ENCODE measurements around the gene GPR12.
A peak's percentile ranks its signal among the peaks of the same experiment; 100 is the strongest.
"Not testable (repeated sequence)": the region's sequence is repeated elsewhere in the genome, so short reads cannot be mapped to it uniquely, and the experiment has no call there.

The GPR12 gene

DNA sequence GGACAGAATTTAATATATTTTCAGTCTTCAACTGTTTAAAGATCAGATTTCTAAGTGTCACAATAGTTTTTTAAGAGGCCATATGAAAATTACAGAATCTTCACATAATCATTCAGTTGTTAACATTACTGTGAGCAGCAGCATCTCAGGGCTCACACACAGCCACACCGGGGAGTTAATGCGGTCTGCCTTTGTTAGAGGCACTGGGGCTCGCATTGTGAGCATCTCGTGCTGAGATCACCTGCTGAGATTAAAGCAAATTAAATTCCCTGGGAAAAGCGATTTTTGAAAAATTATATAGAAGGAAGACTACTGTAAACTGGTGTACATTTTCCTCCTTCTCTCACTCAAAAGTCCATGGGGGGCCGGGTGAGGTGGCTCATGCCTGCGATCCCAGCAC, 16.6 kb downstream of the GPR12 start:
- no peak for DNase-seq

DNA sequence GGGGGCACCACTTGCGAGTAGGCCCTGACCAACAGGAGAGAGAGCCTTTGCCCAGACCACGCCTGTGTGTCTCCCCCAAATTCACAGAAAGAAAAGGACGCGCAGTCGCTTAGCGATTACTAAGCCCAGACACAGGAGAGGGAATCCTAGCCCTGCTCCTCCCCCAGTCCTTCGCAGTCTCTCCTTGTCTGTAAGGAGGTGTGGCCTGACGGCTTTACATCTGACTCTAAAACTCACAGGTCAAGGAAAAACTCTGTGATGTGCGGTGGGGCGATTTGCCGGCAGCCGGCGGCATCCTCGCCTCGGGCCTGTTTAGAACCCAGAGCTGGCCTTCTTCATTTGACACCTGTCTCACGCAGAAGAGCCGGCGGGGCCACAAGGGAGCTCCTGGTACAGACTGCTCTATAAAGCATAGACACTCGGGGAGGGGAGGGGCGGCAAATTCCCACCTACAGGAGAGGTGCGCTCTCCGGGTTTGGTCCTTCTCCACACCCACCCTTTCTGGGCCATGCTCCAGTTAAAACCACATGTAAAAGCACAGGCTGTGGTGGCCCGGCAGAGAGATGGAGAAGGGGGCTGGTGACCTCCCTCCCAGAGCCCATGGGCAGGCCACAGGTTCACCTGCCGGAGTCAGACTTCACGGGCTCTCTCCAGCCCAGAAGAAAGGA, 17.8 kb downstream of the GPR12 start:
- DNase-seq = no peak

DNA sequence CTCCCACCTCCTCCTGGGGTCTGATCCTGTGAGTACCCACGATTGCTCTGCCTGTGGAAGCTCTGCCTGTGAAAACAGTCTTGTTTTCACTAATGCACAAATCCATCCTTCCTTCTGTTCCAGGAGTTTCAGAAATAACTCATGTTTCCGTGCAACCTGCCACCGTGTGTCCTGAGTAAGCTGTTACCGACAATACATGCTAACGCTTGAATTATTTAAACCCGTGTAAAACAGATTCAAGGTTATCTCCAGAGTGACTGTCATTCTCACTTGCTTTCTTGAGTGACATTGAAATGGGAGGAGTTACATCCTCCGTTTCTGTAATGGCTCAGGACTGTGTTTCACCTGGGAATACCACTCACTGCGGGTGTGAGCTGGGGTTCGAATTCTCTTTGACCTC, 24.9 kb downstream of the GPR12 start:
- no peak for DNase-seq

DNA sequence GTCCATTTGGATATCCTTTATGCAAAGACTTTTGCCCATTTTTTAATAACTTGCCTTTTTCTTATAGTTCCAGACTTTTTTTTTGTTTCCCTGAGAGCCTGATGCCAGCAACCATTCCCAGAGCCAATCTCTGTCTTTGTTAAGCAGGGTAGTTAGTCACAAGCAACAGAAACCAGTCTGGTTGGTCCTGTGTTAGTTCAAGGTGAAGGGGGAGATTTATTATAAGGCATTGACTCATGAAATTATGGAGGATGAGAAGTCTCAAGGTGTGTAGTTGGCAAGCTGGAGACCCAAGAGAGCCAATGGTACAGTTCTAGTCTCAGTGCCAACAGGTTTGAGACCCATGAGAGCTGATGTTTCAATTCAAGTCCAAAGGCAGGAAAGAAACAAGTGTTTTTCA, 33.0 kb downstream of the GPR12 start:
- no peak for DNase-seq

DNA sequence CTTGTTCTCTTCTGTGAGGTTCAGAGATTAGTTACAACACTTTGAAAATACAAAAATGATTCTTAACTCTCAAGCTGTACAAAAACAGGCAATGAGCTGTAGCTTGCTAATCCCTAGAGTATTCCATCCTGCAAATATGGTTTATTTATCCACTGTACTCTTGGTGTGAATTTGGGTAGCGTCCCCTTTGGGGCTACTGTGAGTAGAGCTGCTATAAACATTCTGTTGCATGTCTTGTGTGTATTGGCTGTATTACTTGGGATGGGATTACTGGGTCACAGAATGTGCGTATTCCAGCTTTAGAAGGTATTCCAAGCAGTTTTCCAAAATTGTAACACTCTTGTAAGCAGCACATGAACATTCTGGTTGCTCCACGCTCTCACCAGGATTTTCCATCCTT, 33.5 kb downstream of the GPR12 start:
- DNase-seq = no peak

DNA sequence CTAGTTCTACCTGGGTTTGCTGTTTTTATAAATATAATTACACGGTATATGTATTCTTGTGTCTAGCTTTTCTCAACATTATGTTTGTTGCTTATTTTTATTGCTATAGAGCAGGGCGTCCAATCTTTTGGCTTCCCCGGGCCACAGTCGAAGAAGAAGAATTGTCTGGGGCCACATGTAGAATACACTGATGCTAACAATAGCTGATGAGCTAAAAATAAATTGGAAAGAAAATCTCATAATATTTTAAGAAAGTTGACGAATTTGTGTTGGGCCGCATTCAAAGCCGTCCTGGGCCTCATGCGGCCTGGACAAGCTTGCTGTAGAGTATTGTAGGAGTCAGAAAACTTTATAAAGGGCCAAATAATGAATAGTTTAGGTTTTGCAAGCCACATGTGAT, 33.9 kb downstream of the GPR12 start:
- no peak for DNase-seq

DNA sequence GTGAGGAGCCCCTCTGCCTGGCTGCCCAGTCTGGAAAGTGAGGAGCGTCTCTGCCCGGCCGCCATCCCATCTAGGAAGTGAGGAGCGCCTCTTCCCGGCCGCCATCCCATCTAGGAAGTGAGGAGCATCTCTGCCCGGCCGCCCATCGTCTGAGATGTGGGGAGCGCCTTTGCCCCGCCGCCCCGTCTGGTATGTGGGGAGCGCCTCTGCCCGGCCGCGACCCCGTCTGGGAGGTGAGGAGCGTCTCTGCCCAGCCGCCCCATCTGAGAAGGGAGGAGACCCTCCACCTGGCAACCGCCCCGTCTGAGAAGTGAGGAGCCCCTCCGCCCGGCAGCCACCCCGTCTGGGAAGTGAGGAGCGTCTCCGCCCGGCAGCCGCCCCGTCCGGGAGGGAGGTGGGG, 37.0 kb downstream of the GPR12 start:
- not testable (repeated sequence) for DNase-seq

DNA sequence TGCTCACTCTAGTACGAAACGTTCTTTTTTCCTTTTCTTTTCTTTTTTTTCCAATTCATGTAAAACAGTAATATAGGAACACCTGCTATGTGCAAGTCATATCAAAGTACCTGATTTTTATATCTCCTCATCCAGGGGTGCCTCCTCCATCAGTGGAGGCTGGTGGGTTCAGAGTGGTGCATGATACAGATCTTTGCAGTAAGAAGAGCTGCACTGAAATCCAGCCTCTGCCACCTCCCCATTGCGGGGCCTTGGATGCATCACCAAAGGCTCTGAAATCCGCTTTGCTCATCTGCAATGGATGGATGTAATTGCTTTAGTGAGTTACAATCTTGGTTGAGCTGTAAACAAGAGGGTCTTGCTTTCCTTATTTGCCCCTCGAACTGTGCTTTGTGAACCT, 38.3 kb downstream of the GPR12 start:
- no peak for DNase-seq

DNA sequence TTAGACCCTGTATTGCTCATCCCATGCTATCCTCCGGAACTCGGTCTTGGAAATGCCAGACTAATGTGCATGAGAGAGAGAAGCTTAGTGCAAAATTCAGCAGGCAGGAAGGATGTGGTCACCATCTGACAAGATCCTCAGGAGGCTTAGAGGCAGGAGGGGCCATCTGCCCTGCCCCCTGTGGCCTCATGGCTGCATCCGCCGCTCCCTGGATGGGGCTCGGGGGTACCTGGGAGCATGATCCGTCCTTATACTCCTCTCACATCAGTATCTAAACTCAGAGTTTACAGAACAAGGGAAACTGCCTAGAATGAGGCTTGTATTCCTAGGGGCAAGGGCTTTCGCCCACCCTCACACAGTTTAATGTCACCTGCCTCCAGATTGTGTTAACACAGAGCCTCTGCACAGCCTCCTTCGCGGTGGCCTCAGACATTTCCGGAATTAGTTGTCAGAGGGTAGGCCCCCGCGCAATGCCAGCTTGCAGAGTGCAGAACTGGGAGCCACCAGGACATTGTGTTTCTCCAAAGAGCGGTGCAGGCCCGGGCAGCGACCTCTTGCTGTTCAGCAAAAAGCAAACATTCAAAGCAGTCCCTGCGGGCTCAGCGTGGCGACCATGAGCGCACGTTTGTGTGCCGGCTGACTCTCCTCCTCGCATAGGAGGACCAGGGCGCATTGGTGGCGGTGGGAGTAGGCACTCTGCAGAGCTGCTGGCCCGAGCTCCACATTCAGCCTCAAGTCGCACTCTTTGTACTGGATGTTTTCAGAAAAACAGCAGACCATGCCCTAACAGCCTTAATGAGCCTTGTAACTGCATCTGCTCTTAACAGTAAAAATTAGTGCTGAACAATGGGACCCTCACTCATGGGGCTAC, 39.1 kb downstream of the GPR12 start:
- peak; percentile 2 for DNase-seq

DNA sequence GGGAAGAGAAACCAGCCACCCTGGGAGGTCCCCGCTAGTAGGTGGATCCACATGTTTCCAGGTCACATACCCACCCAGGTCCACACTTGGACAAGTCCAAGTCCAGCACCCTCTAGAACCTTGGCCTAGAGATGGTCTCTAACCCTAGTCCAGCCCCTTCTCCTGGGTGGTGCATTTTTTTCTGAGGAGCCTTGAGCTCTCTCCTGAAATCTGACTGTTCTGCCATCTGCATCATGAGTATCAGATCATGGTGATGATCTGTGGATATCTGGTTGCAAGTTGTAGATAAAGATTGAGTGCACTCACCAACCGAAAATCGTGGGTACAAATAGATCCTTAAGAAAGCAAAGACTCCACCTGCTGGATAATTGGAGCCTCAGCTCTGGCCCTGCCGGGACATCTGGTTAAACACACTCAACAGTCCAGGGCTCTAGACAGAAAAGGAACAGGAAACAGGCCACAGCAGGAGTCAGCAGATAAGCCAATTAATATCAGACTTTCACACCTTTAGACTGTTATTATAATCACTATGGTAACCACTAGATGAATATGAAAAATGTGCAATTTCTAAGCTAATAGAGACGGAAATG, 41.1 kb downstream of the GPR12 start:
- DNase-seq = peak; percentile 40

DNA sequence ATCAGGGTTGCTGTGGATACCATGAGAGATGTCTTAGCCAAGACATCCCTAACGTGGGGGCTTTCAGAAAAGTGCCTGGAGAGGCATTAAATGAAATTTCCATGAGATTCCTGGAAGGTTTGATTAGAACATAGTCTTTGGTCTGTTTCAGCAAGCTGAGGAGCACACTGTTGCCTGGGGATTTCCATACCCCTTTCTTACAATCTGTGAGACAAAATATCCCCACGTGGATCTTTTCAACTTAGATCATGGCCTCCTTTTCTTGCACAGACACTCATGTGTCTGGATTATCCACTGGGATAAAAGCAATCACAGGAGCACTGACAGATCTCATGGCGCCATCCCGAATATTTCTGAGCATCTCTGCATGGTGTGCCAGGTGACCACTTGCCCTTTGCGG, 41.7 kb downstream of the GPR12 start:
- DNase-seq = no peak

DNA sequence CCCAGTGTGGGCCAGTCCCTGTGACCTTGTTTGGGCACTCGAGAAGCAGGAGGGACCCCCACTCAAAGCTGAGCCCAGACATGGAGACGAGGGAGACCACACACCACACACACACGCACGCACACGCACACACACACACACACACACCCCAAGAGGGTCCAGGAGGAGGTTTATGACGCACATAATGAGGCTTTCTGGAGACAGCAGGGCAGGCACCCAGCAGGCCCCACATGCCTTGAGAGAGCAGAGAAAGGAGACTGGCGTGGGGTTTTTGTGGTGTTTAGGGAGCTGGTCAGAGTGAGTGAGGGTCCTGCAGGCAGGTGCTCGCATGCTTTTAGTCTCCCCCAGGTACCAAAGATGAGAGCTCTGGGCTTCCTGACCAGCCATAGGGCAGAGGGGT, 42.4 kb downstream of the GPR12 start:
- no peak for DNase-seq

DNA sequence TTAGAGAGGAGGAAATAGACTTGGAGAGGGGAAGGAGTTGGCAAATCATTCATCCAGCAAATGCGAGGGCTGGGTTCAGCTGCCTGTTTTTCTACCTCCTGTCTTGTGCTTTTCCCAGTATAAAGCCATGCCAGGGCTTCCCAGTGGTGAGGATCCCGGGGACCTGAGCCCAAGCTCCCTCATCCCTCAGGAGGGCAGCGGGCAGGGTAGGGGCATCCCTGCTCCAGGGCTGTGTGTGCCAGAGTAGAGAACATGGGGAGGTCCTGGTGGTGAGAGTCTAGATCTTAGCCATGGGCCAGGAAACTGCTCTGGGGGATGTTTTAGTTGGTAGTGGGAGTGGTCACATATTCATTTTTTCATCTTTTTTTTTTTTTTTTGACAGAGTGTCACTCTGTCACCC, 43.6 kb downstream of the GPR12 start:
- DNase-seq = no peak

DNA sequence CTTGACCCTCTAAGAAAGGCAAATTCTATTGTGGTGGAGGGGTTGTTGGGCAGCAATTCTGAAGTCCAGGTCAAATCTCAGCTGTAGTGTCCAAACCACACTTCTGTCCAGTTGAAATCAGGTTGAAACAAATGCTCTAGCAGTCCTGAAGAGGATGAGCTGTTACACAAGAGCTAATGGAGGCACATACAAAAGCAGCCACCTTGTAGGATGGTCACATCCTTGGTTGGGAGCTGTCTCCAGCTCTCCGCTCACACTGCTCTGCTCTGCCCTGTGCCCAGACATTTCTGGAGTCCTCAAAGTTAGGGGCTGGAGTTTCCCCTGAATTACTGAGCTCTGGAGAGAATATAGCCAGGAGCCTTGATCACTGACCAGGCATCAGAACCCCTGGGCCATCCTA, 47.2 kb downstream of the GPR12 start:
- no peak for DNase-seq

DNA sequence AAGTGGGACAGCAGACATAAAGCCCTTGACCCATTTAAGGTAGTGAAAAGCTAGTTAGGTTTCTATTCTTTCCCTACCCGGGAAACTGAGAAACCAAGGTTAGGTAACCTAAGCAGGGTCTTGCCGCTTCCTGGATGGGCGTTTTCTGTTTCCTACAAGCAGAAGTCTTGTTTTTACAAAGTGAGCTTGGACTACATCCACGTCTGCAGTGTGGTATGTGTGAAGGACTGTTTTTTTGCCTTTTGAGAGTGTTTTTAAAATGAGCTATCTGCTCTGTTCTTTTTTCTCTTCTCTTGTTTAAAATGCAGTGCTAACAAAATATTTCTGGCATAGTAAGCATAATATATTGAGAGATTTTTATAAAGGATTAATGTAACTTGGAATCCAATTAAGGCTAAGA, 49.4 kb downstream of the GPR12 start:
- DNase-seq = no peak

DNA sequence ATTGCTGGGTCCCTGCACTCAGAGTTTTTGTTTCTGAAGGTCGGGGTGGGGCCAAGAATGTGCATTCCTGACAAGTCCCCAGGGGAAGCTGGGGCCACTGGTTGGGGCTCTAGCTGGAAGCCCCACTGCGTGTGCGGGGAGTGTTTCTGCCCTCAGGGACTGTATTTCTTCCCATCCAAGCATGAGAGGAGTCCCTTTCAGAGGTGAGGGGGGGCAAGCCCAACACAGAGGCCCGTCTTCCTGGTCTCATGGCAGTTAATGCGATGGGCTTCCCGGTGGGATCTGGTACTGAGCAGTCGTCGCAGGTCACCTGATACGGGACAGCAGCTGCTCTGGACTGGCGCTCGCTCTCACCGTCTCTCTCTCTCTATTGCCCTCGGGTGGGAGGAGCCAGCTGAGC, 50.4 kb downstream of the GPR12 start:
- no peak for DNase-seq

DNA sequence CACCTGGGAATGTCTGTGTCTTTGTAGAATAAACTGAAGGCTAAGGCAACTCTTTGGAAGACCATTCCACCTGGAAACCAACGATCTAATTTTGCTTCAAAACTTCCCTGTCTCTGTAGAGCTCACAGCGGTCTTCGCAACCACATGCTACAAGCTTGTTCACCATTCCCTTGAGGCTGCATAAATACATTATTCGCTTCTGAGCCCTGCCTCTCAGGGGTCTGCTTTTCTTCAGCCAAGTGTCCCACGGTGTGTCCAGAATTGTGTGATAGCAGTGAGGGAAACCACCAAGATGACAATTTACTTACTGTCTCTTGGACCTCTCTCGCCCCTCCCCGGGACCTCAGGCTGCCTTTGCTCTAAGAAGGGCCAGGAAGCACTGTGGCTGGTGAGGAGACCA, 51.1 kb downstream of the GPR12 start:
- no peak for DNase-seq

DNA sequence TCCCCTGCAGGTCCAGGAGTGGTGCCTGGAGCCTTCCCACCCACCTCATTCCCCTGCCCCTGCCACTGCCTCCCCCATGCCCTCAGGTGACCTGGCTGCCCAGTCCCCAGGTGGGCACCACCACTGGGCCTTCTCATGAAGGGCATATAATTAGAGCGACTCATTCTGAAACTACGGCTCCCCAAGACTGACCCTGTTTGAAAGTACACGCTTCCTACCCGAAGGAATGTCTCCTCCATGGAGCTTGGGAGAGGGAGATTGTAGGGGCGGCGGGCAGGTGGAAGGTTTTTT, 52.6 kb downstream of the GPR12 start:
- DNase-seq = no peak

DNA sequence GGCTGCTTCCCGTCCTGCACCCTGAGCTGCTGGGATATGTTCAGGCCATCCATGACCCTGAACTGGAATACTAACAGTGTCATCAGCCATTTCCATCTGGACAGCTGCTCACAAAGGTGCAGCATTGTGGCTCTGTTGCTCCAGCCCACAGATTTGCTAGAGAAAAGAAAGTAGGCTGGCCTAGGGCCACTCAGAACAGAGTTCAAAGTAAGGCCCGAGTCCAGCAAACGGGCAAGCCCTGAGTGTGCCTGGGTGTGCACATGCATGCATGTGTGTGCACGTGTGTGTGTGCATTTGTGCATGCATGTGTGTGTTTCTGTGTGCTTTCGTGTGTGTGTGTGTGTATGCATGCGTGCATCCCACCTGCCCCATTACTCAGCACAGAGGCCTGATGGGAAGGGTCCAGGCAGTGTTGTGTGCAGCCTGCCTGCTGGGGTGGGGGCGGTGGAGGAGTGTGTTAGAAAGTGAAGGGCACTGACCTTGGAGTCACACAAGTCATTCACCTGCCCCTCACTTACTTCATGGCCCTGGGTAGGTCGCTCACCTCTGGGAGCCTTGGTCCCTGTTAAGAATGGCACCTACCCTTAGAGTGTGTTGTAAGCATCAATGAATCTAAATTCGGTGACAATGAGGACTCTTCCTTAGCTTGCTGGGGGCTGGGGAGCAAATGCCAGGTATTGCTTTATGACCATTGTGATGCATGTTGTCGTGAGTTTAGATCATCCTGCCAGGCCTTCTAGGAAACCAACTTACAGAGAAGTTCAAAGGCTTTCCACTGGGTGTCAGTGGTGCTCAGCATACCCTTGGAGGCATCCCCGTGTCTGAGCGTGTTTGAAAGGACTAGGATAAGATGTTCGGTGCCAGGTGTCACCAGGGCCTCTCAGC, 53.2 kb downstream of the GPR12 start:
- DNase-seq = peak; percentile 43

DNA sequence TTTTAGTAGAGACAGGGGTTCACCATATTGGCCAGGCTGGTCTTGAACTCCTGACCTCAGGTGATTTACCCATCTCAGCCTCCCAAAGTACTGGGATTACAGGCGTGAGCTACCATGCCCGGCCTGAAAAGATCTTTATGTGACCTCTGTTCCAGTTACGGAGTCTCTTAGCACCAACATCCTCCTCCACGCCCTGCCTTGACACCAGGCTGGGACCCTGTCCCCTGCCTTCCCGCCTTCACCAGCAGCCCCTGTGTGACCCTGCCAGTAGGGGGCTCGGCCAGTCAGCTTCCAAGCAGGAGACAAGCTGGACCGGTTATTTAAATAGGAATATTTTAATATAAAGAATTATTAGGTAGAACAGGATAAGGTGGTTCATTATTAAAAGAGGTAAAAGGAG, 54.2 kb downstream of the GPR12 start:
- DNase-seq = no peak

DNA sequence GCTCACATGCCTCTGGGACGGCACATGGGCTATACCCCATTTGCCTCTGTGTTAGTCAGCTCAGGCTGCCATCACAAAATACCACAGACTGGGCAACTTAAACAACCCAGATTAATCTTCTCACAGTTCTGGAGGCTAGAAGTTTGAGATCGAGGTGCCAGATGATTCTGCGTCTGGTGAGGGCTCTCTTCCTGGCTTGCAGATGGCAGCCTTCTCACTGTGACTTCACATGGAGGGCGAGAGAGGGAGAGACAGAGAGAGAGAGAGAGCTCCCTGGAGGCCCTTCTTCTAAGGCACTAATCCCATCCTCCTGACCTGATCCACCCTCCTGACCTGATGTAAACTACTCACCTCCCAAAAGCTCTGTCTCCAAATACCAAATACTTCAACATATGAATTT, 55.0 kb downstream of the GPR12 start:
- no peak for DNase-seq
